KMS-11 (cell line): ENCODE results near the gene PTPRN2.

Experiments used
- H2AFZ ChIP-seq: fragments of 200-600 bp; sonication (generic); 2 replicates; pipeline ENCODE4 v1.6.1; 2016; ENCODE audit warnings: antibody characterized with exemption, mixed run types, low read depth
- H3K27ac ChIP-seq: fragments of 200-600 bp; sonication (generic); 2 replicates; pipeline ENCODE4 v1.6.1; 2016; ENCODE audit warnings: mild to moderate bottlenecking, mixed run types
- H3K27me3 ChIP-seq: fragments of 200-600 bp; sonication (generic); 2 replicates; pipeline ENCODE4 v1.6.1; 2017; ENCODE audit warnings: mild to moderate bottlenecking, low read depth, mixed run types, moderate library complexity; ENCODE audit not compliant: insufficient read depth
- H3K36me3 ChIP-seq: fragments of 200-600 bp; sonication (generic); 2 replicates; pipeline ENCODE4 v1.6.1; 2017; ENCODE audit warnings: mild to moderate bottlenecking, mixed run types; ENCODE audit not compliant: insufficient read depth
- H3K4me1 ChIP-seq: fragments of 200-600 bp; sonication (generic); 2 replicates; pipeline ENCODE4 v1.6.1; 2016; ENCODE audit warnings: mild to moderate bottlenecking, low read depth, mixed run types; ENCODE audit not compliant: poor library complexity, severe bottlenecking
- H3K4me2 ChIP-seq: fragments of 200-600 bp; sonication (generic); 2 replicates; pipeline ENCODE4 v1.7.0; 2016; ENCODE audit warnings: mild to moderate bottlenecking, mixed run types
- H3K4me3 ChIP-seq: fragments of 200-600 bp; sonication (generic); IDR thresholded peaks from 2 replicates; pipeline ENCODE4 v1.6.1; 2017; ENCODE audit warnings: low read depth, low read length, mixed read lengths; ENCODE audit not compliant: insufficient read depth
- H3K79me2 ChIP-seq: fragments of 200-600 bp; sonication (generic); 2 replicates; pipeline ENCODE4 v1.6.1; 2016; ENCODE audit warnings: low read depth, mixed run types; ENCODE audit not compliant: insufficient read depth
- H3K9ac ChIP-seq: fragments of 200-600 bp; sonication (generic); 2 replicates; pipeline ENCODE4 v1.6.1; 2016; ENCODE audit warnings: mild to moderate bottlenecking, mixed run types
- H4K20me1 ChIP-seq: fragments of 200-600 bp; sonication (generic); 2 replicates; pipeline ENCODE4 v1.6.1; 2016; ENCODE audit warnings: mild to moderate bottlenecking, mixed run types; ENCODE audit not compliant: insufficient read depth
- TF ChIP-seq, protein P1 (sequence below): fragments of 200-600 bp; sonication (generic); conservative IDR thresholded peaks from 2 replicates; pipeline ENCODE4 v1.6.1; 2017; ENCODE audit warnings: low read depth, mild to moderate bottlenecking, antibody characterized with exemption, low read length, moderate library complexity, mixed read lengths

PTPRN2 gene

DNA sequence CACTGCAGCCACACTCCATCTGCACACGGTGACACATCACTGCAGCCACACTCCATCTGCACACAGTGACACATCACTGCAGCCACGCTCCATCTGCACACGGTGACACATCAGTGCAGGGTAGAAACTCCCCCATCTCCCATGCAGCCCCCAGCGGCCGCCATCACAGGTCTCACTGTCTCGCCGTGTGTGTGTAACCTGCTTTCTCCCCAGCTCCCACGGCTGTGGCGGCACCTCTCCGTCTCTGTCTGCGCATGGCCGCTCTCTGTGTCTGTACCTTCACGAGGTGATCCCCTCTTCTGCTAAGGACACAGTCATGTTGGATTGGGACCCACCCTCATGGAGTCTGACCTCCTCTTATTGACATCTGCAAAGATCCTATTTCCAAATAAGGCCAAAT, 527.4 kb downstream of the PTPRN2 start:
- Histone ChIP-seq H3K27me3 (no peaks in the 10 kb centered on the region), H3K4me3 (no peak overlapping the region), H3K36me3 (no peaks in the 10 kb centered on the region), H3K4me2 (no peak overlapping the region), H3K4me1 (no peaks in the 10 kb centered on the region), H3K79me2 (no peaks in the 10 kb centered on the region), H2AFZ (no peak overlapping the region), H3K27ac (no peak overlapping the region), H4K20me1 (no peaks in the 10 kb centered on the region), H3K9ac (no peak overlapping the region)
- TF ChIP-seq, protein P1, sequence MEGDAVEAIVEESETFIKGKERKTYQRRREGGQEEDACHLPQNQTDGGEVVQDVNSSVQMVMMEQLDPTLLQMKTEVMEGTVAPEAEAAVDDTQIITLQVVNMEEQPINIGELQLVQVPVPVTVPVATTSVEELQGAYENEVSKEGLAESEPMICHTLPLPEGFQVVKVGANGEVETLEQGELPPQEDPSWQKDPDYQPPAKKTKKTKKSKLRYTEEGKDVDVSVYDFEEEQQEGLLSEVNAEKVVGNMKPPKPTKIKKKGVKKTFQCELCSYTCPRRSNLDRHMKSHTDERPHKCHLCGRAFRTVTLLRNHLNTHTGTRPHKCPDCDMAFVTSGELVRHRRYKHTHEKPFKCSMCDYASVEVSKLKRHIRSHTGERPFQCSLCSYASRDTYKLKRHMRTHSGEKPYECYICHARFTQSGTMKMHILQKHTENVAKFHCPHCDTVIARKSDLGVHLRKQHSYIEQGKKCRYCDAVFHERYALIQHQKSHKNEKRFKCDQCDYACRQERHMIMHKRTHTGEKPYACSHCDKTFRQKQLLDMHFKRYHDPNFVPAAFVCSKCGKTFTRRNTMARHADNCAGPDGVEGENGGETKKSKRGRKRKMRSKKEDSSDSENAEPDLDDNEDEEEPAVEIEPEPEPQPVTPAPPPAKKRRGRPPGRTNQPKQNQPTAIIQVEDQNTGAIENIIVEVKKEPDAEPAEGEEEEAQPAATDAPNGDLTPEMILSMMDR: no peak

DNA sequence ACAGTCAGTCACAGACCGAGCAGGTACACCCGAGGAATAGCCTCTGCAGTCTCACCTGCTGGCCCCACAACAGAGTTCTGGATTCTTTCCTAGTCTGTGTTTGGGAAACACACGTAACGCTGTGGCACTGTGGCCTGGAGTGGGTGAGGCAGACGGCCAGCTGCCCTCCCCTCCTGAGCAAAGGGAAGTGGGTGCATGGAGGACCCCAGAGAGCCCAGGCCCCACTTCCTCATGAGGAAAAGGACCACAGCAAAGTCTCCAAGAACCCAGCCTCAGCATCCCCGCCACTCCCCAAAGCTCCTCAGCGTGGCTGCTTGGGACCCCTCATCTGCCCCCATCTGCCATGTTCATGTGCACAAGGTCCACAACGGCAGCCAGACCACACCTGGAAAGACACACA, 530.2 kb downstream of the PTPRN2 start:
- Histone ChIP-seq H3K4me2 (no peak overlapping the region), H3K27ac (no peak overlapping the region), H3K9ac (no peak overlapping the region), H4K20me1 (no peaks in the 10 kb centered on the region), H2AFZ (no peak overlapping the region), H3K4me3 (no peak overlapping the region), H3K79me2 (no peaks in the 10 kb centered on the region), H3K4me1 (no peaks in the 10 kb centered on the region), H3K27me3 (no peaks in the 10 kb centered on the region), H3K36me3 (no peaks in the 10 kb centered on the region)
- TF ChIP-seq, protein P1: no peak

DNA sequence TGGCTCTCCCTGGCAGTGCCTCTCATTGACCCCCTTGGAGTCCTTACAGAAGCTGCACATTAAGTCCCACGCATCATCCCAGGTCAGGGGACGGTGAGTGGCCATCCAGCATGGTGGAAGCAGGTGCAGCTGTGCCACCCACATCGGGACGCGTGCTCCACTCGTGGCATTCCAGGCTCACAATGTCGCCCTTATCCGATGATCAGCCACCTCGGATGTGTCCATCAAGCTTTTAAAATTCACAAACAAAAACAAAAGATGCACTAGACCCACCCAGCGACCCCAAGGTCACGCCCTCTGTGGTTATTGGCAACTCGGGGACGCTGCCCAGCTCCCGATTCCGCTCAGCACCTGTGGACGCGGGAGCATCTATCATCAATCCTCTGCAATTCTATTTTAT, 530.9 kb downstream of the PTPRN2 start:
- Histone ChIP-seq H3K4me3 (no peak overlapping the region), H3K79me2 (no peaks in the 10 kb centered on the region), H3K27ac (no peak overlapping the region), H3K36me3 (no peaks in the 10 kb centered on the region), H3K4me1 (no peaks in the 10 kb centered on the region), H4K20me1 (no peaks in the 10 kb centered on the region), H3K27me3 (no peaks in the 10 kb centered on the region; the same call in 1 of the 2 replicates), H3K9ac (no peak overlapping the region), H3K4me2 (no peak overlapping the region), H2AFZ (no peak overlapping the region)
- TF ChIP-seq, protein P1: no peak

GRCh38 chr7:158055726-158056510, 531.7 kb downstream of the PTPRN2 start:
- Histone ChIP-seq H3K36me3 (no peaks in the 10 kb centered on the region), H3K4me3 (no peak overlapping the region), H3K79me2 (no peaks in the 10 kb centered on the region), H2AFZ (no peak overlapping the region), H3K4me1 (no peaks in the 10 kb centered on the region), H4K20me1 (no peaks in the 10 kb centered on the region), H3K4me2 (no peak overlapping the region), H3K27me3 (no peaks in the 10 kb centered on the region; the same call in 1 of the 2 replicates), H3K27ac (no peak overlapping the region), H3K9ac (no peak overlapping the region)
- TF ChIP-seq, protein P1: no peak
